GM06990 (cell line): ENCODE measurements around the gene VARS1.

Source experiments
- DNase-seq: peaks from one replicate; pipeline ENCODE4 v3.0.0-alpha.2; 2011; ENCODE audit not compliant: insufficient read length; ENCODE audit errors: extremely low read depth
- H3K27me3 ChIP-seq: replicated peaks from 2 replicates; pipeline ENCODE4 v1.6.0; 2011; ENCODE audit warnings: low read length; ENCODE audit not compliant: control insufficient read depth, insufficient read depth
- H3K36me3 ChIP-seq: 2 replicates; pipeline ENCODE4 v1.5.1; 2011; ENCODE audit warnings: low read length; ENCODE audit not compliant: control insufficient read depth, insufficient read depth
- H3K4me3 ChIP-seq: replicated peaks from 2 replicates; pipeline ENCODE4 v1.5.1; 2011; ENCODE audit warnings: low read depth, mild to moderate bottlenecking, control low read depth, low read length
- CTCF ChIP-seq: IDR thresholded peaks from 2 replicates; pipeline ENCODE4 v1.5.1; 2011; ENCODE audit warnings: low read length, control low read depth, mild to moderate bottlenecking, inconsistent platforms; ENCODE audit not compliant: insufficient read depth, poor library complexity, severe bottlenecking

Gene VARS1

GRCh38 chr6:31752739-31753319 is 42.7 kb downstream of the VARS1 start:
- no peak for TF ChIP-seq CTCF
- no peak for DNase-seq
- H3K36me3 ChIP-seq = peaks cover 2% of the 10 kb centered on the region
- no peak overlapping the region for H3K4me3 ChIP-seq
- H3K27me3 ChIP-seq = no peaks in the 10 kb centered on the region

- no peak for DNase-seq
- Histone ChIP-seq H3K4me3 (no peak overlapping the region), H3K36me3 (peaks cover 5% of the 10 kb centered on the region), H3K27me3 (no peaks in the 10 kb centered on the region)
- no peak for TF ChIP-seq CTCF
These were observed 45.0 kb downstream of the VARS1 start for GRCh38 chr6:31750411-31751022.

- Histone ChIP-seq H3K4me3 (no peak overlapping the region), H3K36me3 (peaks cover 5% of the 10 kb centered on the region), H3K27me3 (no peaks in the 10 kb centered on the region)
- no peak for DNase-seq
- no peak for TF ChIP-seq CTCF
These were observed 46.1 kb downstream of the VARS1 start for GRCh38 chr6:31749301-31750036.
